Renal pelvis (tissue), 4 donors: Measurements from ENCODE around the gene SDCCAG8. TPM values are rescaled to one million over a fixed set of nuclear protein-coding genes. Genes with fewer than 3 reads are reported as not detected.

Experiments used
- DNase-seq: peaks from one replicate; pipeline ENCODE4 v3.0.0-alpha.2; 2013
- polyA plus RNA-seq, 3 donors: library from polyadenylated mRNA; unstranded; fragments of 120-200 nt; gene quantifications; one replicate each; pipeline ENCODE4 v1.2.1, GENCODE V29; 2013; ENCODE audit not compliant: insufficient read length in 3 of 3

Gene SDCCAG8
- polyA plus RNA-seq, 3 donors = 30.2 to 52.0 (median 47.2) TPM

DNA sequence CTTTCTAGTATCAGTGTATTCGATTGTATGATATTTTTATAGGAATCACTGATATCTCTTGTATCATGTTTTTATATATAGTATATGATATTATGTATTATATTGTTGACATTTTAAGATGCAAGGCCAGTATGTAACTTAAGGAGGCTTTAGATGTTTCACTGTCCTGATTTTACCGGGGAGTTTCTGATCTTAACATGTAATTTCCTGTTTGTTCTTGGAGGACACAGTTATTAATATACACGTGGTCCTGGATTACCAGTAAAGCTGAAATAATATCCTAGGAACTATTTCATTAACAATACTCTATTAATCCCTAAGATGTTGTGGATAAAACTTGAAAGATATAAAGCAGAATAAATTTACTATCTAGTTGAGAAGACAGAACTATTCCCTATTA lies 19.5 kb downstream of the SDCCAG8 start:
- DNase-seq = no peak

DNA sequence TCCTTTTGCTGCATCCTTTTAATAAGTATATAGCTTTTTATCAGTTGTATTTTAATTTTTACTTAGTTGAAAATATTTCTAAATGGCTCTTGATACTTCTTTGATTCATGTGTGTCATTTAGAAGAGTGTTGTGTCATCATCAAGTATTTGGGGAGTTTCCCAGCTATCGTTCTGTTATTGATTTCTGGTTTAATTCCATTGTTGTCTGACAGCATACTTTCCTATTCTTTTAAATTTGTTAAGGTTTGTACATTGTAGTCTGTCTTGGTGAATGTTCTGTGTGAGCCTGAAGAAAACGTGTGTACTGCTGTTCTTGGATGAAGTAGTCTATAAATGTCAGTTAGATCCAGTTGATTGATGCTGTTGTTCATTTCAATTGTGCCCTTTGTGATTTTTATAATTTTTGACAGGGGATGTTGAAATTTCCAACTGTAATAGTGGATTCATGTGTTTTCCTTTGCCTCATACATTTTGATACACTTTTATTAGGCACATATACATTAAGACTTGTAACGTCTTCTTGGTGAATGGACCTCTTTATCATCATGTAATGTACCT lies 24.8 kb downstream of the SDCCAG8 start:
- no peak for DNase-seq

DNA sequence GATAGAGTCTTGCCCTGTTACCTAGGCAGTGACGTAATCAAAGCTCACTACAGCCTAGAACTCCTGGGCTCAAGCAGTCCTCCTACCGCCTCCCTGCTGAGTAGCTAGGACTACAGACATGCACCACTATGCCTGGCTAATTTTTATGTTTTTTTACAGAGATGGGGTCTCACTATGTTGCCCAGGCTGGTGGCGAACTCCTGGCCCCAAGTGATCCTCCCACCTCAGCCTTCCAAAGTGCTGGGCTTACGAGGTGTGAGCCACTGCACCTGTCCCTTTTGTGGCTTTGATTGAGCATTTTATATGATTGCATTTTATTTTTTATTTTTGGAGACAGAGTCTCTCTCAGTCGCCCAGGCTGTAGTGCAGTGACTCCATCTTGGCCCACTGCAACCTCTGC lies 25.8 kb downstream of the SDCCAG8 start:
- DNase-seq = no peak

DNA sequence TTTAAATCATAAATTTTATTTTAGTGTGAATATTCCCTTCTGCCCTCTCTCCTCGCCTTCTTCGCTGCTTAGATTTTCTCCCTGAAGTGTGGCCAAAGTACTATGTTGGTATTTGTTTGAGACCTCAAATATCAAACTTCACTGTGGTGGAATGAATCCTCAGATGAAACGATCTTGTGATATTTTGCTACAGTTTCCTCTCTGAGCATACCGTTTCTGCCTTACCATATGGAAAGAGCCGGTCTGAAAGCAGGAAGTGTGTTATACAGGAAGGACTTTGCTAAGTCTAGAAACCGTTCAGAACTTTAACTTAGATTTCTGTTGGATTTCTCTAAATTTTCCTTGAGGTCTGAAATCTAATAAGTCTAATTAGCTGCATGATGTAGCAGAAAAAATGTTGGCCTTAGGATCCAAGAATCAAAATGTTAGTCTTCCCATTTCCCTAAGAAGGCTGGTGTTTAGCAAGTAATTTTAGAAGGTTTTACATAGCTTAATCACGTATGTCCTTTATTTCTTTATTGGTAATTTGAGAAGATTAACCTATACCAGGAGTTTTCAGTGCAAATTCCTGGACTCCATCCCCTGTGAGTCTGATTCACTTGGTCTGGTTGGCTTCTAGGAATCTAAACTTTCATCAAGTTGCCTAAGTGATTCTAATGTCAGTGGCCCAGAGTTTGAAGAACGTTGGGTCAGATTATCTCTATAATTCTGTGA lies 30.7 kb downstream of the SDCCAG8 start:
- no peak for DNase-seq

DNA sequence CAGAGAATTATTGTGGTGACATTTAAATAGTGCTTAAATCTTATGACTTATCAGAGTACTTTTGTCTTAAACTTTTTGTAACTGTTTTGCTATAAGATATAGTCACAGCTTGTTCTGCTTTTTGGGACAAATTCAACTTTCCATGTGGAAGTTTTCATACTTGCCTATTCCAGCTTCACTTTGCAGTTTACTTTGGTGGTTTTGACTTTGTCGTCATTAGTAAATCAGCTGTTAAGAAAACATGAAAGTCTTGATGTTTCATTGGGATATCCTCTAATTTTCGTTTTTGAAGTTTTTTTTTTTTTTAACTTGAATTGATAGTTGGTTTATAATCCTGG lies 31.3 kb downstream of the SDCCAG8 start:
- DNase-seq = no peak

DNA sequence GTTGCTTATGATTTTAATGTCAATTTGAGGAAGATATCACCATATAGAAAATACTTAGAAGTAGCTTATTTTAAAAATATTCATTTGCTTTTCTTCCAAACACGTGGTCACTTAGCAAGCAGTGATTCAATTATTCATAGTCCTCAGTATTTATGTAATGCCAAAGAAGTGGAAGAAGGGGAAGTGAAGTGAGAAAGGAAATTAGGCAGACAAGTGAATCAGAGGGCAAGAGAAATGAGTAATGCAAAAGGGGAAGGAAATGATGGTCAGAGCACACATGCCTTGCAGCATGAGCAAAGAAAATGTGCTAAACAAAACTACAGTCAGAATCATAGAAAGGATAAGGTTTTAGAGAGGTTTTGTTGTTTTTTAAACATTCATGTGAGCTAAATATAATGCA lies 31.8 kb downstream of the SDCCAG8 start:
- no peak for DNase-seq

DNA sequence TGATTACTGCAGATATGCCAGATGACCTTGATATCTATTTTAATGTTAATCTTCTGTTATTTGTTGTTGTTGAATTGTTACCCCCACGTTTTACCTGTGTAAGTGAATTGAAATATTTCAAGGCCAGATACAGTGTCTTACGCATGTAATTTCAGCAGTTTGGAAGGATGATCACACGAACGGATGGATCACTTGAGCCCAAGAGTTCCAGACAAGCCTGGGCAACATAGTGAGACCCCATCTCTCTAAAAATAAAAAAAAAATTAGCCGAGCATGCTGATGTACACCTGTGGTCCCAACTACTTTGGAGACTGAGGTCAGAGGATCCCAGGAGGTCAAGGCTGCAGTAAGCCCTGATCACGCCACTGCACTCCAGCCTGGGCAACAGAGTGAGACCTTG lies 32.2 kb downstream of the SDCCAG8 start:
- DNase-seq = no peak

DNA sequence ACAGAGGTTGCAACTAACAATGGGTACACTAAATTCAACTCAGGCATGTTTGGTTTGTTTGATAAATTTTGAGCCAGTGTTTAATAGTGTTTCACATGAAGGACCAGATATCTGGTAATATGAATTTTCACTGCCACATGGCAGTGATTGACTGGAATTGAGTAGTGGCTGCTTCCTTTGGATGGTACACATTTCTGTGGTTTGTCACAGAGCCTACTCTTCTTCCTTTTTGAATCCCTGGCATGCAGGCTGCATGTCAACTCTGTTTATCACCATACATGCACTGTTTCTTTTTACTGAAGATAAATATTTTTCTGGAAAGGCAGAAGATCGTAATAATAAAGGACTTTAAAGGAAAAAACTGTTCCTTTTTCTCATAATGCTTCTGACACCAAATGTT lies 35.5 kb downstream of the SDCCAG8 start:
- no peak for DNase-seq

DNA sequence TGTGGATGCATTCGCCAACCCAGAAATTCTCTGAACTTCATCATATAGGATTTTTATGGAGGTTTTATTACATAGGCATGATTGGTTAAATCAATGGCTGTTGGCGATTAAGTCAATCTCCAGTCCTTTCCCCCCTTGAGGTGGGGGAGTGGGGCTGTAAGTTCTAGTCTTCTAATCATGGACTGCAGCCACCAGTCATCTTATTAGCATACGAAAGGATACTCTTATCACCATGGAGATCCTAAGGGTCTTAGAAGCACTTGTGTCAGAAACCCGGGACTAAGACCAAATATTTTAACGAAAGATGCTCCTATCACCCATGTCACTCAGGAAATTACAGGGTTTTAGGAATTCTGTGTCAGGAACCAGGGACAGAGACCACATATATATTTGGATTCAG lies 36.3 kb downstream of the SDCCAG8 start:
- DNase-seq = no peak

DNA sequence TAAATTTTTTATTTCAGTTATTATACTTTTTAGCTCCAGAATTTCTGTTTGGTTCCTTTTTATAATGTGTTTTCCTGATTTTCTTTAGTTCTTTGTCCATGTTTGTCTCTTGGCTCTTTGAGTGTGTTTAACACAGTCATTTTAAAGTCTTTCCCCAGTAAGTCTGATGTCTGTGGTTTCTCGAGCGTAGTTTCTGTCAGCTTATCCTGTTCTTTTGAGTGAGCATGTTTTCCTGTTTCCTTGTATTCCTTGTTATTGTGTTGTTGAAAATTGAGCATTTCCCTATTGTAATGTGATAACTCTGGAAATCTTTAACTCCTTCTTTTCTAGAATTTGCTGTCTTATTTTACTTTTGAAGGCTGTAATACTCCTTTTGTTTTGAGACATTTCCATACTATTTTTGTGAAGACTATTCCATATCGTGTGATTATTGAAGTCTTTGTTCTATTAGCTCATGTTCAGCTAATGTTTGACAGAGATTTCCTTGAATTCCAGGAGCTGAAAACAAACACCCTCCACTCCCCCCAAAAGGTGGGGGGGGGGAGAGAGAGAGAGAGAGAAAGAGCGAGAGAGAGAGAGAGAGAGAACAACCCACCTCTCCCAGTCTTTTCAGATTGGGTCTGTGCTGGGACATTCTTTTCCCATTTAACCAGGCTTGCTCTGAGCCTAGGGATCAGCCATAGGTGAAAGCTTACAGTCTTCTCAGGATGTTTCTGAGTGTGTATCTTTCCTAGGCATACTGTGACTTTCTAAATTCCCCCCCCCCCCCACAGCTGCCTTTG lies 38.3 kb downstream of the SDCCAG8 start:
- DNase-seq = no peak

DNA sequence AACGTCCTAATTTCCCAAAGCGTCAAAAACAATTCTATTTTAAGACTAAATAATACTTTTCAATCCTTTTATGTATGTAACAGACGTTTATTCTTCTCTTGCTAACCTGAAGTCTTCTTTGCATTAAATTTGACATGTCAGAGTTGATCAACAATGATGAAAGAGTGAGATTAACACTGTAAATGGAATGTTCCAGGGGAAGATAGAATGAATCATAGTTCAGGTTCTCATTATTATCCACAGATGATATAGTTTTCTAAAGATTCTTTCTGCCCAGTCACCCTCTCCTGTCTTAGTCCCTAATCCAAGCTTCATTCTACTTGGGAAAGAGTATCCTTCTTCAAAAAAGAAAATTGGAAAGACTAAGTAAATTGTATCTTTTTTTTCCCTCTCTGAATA lies 38.9 kb downstream of the SDCCAG8 start:
- DNase-seq = no peak

DNA sequence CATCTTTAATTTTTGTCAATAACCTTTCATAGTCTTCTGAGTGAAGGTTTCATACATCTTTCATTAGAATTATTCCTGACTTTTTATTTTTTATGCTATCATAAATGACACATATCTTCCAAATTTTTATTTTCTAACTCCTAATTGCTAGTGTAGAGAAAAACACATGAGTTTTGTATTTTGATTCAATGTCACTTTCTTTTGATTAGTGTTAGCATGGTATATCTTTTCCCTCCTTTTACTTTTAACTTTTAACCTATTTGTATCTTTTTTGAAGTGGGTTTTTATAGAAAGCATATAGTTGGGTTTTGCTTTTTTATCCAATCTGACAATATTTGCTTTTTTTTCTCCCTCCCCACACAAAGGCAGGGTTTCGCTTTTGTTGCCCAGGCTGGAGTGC lies 43.2 kb downstream of the SDCCAG8 start:
- no peak for DNase-seq

DNA sequence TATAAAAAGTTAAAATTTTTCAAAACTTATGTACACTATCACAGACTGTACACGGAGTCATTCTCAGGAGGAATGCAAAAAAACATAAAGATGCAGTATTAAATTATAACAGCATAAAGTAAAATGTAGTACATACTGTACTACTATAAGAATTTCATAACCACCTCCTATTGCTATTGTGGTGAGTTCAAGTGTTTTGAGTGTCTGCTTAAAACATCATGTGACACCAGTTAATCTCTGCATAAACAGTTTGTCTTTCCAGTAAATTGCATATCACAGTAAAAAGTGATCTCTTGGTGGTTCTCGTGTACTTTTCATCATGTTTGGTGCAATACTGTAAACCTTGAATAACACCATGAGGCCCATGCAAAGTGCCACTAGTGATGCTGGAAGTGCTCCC lies 45.2 kb downstream of the SDCCAG8 start:
- DNase-seq = no peak

DNA sequence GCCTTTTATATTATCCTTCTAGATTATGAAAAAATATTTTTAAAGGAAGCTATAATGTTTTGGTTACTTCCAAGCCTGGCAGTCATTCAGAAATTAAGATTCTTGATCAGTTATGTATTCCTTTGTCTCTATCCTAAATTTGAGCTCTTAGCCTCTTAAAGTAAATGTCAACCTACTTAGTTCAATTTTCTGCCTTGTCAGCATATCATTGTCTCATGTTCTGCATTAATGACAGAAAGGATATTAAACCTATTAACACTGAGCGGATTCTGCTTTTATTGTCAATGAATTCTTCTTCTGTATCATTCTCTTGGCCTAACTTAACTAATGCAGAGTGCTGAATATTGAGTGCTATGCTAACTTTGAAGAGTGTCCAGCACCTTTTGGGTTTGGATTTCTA lies 56.0 kb downstream of the SDCCAG8 start:
- no peak for DNase-seq

DNA sequence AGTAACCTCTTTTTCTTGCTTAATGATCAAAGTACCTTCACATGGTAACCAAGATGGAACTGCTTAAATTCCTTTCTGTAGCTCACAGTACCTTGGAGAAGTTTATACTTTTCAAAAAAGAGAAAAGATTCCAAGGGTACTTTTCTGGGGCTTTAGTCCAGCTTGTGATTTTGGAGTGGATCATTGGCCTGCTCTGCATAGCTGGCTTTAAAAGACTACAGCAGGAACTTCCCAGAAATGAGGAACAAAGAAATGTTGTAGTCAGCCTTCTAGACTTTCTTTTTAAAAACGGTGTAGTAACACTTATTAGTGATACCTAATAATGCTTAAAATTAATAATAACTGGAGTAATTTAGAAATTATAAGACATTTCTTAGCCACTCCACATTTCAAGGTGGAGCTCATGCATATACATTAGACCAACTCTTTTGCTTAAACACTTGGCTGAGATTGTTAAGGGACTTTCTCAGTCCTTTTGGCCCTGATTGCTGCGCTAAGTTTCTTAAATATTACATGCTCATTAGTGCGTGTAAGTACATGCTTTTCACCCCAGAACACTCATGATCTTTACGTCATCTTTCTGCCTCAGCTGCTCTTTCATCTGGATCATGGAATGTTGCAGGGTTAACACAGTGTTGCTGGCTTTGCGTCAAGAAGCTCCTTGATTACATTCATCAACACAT lies 57.3 kb downstream of the SDCCAG8 start:
- DNase-seq = peak; percentile 33

DNA sequence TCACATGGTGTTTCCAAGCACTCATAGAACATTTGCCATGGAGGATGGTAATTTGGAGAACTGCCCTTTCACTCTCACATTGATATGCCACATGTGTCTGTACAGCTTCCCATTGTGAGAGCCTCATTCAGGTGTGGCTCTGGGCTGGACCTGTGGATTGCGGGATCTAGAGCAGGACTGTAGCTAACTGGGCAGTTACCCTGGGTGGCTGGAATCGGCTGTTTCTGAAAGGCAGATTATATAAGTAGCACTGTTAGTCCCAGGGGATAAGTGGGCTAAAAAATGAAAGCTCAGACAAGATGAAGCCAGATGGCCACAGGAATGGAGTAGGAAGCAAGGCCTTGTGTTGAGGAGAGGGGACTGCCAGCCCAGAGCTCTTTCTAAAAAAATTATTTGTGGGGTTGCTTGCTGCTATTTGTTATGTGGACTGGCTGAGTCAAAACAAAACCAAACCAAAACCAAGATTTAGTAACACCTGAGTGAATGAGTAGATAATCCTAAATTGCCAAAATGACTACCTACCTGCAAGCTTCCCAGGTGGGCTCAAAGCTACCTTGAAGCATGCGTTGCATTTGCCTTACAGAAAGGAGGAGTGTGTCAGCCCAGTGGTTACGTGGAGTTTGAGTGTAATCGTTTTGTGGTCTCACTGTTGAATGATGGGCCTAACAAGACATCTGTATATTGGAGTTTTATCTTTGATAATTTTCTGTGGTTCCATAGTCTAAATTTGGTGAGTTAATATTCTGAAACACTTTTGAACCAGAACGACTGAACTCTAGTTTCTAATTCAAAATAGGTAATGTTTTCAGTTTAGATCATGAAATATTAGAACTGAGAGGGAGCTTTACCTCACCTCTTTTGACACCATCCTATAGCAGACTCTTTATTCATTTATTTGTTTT lies 58.0 kb downstream of the SDCCAG8 start:
- DNase-seq = no peak

DNA sequence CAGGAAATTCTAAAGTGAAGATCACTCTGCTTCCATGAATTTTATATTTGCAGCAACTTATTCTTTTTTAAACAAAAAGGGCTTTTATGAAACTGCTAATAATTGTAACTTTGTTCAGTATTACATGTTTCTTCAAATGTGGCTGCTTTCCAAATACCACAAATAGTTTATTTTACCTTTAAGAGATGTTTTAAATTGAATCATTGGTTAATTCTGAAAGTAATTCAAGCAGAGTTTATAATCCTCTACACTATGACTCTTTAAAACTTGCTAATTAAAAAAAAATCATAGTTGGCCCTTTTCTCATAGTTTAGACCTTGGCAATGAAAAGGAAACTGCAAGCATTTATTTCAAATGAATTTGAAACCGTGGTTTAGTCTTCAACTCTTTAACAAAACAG lies 59.6 kb downstream of the SDCCAG8 start:
- no peak for DNase-seq

DNA sequence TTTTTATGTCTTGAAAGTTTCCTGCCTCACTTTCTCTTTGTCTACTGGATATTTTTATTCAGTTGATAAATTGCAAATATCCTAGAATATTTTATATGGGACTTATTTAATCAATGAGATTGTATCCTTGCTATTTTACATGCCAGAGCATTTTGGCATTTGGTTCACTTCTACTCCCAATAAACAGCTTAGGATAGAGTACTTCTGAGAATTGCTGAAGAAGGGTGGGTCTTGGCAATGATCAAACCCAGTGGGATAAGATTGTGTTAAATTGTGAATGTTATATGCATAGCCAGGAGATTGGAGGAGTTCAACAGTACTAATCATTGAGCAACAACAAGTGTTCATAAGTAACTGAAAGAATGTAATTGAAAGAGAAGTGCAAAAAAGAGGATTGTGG lies 60.1 kb downstream of the SDCCAG8 start:
- DNase-seq = no peak

DNA sequence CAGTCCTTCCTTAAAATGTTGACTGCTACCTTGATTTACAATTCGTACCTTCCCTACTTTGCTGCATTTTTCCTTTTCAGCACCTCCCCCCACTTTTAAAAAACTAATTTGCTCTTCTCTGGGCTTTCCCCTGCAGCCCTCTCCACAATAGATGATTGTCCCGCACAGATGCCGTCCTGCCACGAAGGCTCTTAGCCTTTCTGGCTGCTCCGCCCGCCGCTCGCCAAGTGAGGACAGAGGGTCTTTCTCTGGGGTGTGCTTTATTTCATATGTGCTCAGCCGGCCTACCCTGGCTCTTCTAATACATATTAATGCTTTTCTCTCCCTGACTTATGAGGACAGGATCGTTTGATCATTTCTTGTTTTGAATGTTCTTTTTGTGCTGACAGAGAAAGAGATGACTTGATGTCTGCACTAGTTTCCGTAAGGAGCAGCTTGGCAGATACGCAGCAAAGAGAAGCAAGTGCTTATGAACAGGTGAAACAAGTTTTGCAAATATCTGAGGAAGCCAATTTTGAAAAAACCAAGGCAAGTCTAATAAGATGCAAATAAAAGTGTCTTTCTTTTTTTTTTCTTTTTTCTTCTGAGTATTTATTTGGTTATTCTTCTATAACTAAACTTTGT lies 60.6 kb downstream of the SDCCAG8 start:
- DNase-seq = no peak

DNA sequence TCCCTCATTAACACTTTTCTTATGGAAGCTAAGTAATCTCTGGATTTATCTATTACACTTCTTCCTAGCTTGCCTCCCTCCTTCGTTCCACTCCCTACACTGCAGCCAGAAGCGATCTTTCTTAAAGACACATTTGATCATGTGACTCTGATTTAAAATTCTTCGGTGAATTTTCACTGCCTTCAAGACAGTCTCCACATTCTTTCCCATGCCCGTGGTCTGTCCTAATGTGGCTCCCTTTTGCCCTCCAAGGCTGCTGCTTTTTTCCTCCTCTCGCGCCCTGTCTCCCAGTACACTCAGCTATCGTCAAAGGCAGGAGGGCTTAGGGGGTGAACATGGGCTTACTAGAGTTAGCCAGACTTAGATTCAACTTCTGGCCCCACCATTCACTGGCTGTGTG lies 64.4 kb downstream of the SDCCAG8 start:
- no peak for DNase-seq

DNA sequence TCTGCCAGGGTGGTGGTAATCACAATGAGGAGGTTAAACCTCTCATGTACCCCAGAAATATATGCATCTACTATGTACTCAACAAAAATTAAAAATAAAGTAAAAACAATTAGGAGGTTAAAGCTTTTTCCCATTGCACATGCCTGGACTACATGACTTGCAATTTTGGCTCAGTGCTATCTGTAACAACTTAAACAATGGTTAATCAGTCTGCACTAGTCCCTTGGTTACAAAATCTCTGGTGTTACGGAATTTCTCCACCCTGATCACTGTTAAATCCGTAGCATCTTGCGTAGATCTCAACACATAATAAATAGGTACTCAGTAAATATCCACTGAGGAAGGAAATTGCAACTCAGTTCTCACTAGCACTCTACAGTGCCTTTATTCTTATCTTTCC lies 66.5 kb downstream of the SDCCAG8 start:
- DNase-seq = no peak
